Stimulated activated CD8-positive, alpha-beta memory T cell treated with anti-CD3 and anti-CD28 coated beads, Interleukin-7, amount 100 ng/mL, for 4 hours (primary cell): ENCODE data around the gene ARID3A.

Experiments used
- DNase-seq, 2 donors: peaks; one replicate each; pipeline ENCODE4 v3.0.0-alpha.2; 2020; ENCODE audit warnings: low read depth in 2 of 2

The ARID3A gene

DNA sequence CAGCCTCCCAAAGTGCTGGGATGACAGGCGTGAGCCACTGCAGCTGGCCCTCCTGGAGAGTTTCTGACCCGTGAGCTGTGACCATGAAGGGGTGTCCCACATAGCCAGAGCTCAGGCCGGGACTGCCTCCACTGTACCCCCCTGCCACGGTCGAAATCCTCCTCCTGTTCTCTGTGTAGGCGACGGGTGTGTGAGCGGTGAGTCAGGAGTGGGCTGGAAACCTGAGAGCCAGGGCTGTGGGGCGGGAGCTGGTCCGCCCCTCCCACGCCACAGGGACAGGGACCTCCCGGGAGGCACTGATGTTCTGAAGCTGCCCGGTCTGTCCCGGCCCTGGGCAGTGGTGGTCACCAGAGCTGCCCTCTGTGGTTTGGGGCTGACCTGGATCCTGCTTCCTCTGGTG is 62.2 kb downstream of the ARID3A start:
- no peak for DNase-seq

DNA sequence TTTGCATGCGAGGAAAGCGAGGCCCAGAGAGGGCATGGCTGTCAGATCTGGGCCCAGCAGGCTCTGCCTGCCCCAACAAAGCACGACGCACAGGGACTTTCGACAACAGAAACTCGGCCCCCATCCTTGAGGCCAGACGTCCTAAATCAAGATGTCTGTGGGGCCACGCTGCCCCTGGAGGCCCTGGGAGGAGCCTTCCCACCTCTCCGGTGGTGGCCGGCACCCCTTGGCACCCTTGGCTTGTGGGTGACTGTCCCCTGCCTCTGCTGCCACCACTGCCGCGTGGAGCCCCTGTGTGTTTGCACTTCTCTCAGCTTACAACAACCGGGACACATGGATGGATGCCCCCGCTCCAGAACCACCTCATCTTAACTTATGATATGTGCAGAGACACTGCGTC is 62.7 kb downstream of the ARID3A start:
- DNase-seq: no peak

DNA sequence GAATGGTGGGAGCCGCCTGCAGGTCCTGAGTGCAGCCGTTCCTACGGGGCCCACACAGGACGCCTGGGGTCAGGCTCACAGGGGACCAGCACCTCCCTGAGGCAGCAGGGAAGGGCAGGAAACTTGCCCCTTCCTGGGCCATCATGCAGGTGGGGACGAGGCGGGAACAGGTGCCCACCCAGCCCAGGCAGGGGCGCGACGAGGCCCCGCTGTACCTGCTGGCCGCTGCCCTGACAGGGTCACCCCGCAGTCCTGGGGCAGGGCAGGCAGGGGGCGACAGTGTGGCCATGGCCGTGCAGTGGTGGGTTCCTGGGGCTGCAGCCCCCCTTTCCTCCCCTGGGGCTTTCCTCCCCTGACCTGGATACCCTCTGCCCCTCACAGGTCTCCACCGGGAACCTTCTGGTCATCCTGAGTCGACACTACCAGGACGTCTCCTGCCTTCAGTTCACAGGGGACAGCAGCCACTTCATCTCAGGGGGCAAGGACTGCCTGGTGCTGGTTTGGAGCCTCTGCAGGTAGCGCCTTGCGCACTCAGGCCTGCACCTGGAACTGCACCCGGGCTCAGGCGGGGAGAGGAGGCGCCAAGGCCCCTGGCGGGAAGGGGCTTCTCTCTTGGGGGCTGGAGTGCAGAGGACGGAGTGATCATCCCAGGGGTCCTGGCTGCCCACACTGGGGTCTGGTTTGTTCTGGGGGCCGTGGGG is 63.7 kb downstream of the ARID3A start:
- no peak for DNase-seq

- DNase-seq: no peak
Measured at GRCh38 chr19:990119-990571, 64.3 kb downstream of the ARID3A start.

GRCh38 chr19:990746-991145 is 64.9 kb downstream of the ARID3A start:
- no peak for DNase-seq

DNA sequence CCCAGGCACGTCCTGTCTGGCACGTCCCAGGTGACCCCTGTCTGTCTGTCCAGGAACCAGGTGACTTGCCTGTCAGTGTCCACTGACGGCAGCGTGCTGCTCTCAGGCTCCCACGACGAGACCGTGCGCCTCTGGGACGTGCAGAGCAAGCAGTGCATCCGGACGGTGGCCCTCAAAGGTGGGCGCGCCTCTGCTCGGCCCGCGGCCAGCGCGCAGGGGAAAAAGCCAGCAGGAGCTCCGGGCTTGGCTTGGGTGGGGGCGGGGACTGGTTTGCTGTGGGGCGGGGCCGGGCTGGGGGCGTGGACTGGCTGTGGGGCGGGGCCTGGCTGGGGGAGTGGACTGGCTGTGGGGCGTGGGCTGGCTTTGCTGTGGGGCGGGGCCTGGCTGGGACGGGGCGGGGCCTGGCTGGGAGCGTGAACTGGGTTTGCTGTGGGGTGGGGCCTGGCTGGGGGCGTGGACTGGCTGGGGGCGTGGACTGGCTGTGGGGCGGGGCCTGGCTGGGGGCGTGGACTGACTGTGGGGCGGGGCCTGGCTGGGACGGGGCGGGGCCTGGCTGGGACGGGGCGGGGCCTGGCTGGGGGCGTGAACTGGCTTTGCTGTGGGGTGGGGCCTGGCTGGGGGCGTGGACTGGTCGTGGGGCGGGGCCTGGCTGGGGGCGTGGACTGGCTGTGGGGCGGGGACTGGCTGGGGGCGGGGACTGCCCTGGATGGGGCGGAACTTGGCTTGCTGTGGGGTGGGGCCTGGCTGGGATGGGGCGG is 65.5 kb downstream of the ARID3A start:
- DNase-seq: peak; percentile 27 to 29

DNA sequence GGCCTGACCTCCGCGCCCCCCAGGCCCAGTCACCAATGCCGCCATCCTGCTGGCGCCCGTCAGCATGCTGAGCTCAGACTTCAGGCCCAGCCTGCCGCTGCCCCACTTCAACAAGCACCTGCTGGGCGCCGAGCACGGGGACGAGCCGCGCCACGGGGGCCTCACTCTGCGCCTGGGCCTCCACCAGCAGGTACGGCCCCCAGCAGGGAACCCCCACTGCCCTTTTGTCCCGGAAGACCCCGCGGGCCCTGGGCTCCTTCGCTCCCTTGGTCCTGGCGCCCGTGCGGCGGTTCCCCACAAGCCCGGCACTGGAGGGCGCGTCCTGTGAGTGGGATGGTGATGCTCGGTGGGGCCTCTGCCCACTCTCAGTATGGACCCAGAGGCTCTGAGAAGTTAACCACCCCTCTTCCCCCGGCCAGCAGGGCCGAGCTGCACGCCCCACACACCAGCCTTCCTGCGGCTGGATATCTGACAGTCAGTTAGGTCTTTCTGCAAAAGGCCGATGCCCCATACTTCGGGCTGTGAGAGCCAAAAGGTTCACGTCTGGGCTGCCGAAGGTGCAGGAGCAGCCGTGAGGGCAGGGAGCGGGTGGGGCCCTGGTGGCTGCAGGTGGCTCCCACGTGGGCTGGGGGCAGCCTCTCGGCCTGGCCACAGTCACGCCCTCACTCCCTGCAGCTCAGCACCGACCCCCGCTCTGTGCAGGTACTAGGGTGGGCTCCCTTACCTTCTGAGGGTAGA is 66.3 kb downstream of the ARID3A start:
- DNase-seq: no peak

- DNase-seq: no peak
Measured at GRCh38 chr19:992670-993055, 66.8 kb downstream of the ARID3A start.

DNA sequence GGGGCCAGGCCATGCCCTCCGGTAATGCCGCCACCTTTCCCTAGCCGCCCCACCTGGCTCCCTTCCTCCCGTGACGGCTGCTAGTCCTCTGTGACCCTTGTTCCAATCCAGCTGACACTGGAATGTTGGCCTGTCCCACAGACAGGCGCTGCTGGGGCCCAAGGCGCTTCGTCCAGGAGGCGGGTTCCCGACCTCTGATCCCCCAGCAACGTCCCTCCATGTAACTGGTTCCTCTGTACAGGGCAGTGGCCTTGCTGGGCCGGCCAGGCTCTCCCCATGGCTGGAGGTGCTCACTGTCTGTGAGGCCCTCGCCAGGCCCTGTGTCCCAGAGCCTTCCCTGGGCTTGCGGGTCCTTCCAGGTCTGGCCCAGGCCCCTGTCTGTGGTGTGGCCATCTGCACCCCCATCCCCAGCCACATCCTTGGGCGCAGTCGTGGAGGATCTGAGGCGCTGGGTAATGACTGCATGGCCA is 67.6 kb downstream of the ARID3A start:
- no peak for DNase-seq

GRCh38 chr19:993831-994393 is 68.1 kb downstream of the ARID3A start:
- no peak for DNase-seq

- DNase-seq: no peak
Measured at GRCh38 chr19:994516-994915, 68.7 kb downstream of the ARID3A start.

DNA sequence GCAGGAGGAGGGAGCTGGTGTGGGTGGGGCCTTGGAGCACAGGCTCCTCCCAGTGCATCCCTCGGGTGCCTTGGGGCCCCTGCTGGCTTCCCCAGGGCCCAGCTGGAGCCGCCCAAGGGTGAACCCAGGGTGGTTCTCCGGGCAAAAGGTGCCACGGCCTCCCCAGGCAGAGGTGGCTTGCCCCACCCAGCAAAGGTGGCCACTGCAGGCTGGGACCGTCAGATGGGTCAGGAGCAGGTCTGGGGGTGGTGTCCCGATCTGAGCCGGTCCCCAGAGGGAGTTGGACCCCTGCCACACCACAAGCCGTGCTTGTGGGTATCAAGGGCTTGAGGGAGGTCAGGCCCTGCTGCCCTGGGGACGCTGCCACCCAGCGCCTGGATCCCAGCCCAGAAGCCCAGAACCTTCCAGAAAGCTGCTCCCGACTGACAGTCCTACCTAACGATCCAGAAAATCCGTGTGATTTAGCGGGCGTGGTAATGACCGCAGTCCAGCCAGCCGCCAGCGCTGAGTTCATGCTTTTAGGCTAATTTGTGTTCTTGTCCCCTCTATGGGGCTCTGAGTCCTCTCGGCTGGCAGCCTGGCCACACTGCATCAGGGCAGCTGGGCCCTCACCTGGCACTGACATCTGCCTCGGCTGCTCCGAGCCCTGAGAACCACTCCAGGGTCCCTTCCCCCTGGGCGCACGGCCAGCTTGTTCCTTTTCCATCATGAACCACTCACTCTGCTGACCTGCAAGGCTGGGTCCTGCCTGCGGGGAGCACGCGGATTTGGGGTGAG is 69.4 kb downstream of the ARID3A start:
- no peak for DNase-seq

- DNase-seq: peak; percentile 42 to 74
Measured at GRCh38 chr19:996051-996838, 70.4 kb downstream of the ARID3A start.

GRCh38 chr19:998064-998463 is 72.2 kb downstream of the ARID3A start:
- no peak for DNase-seq

DNA sequence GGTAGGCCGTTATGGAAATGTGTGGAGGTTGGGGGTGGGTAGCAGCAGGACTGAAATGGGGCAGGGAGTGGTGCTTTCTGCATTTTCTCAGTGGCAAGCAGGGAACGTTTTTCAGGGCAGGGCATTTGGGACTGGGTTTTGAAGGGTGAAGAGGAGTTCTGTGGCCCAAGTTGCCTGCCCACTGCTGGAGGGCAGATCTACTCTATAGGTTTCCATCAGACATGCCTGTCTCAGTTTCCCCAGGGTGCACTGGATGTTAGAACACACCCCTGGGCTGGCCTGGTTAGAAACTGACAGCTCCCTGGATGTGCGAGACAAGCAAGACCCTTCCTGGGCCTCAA is 73.5 kb downstream of the ARID3A start:
- DNase-seq: no peak

DNA sequence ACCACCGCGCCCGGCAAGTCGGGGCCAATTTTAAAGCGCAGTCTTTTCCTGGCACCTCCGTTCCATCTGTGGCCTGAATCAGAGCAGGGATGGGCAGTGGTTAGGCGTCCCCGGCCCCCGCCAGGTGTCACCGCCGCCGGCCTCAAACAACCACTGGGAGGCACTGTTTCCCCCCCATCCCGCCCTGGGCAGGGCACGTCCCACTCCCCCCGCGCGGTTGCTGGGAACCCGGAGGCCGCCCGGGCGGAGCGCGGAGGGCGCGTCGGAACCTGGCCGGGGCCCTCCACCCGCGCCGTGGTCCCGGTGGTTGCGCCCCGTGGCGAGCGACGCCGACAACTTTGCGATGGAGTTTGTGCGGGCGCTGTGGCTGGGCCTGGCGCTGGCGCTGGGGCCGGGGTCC is 74.3 kb downstream of the ARID3A start, which contains the start of gene GRIN3B:
Gene GRIN3B, plus strand, starts transcription at position 325 of the 400 bp plus-strand sequence. Its CDS starts 19 bp downstream, at position 344.
- peak; percentile 35 to 47 for DNase-seq

GRCh38 chr19:1000591-1001537 is 75.0 kb downstream of the ARID3A start:
- no peak for DNase-seq

- DNase-seq: peak; percentile 26 to 50
Measured at GRCh38 chr19:1001538-1002166, 75.8 kb downstream of the ARID3A start.

- no peak for DNase-seq
Measured at GRCh38 chr19:1002600-1002999, 76.8 kb downstream of the ARID3A start.
